IPS DF 4.7 (cell line): ENCODE measurements around the gene ETV5.

Experiments
- DNase-seq: peaks from one replicate; pipeline ENCODE4 v3.0.0-alpha.2; 2013; ENCODE audit warnings: low spot score; ENCODE audit errors: extremely low read depth

Gene ETV5

GRCh38 chr3:186096290-186096689, 12.6 kb downstream of the ETV5 start:
- no peak for DNase-seq

- DNase-seq: no peak
Measured at GRCh38 chr3:186095561-186096081, 13.3 kb downstream of the ETV5 start.

GRCh38 chr3:186094696-186095425, 14.0 kb downstream of the ETV5 start:
- no peak for DNase-seq

GRCh38 chr3:186094271-186094670, 14.6 kb downstream of the ETV5 start:
- DNase-seq: no peak

GRCh38 chr3:186093271-186093900, 15.5 kb downstream of the ETV5 start:
- DNase-seq: no peak

- no peak for DNase-seq
Measured at GRCh38 chr3:186092360-186093070, 16.4 kb downstream of the ETV5 start.

GRCh38 chr3:186090901-186091300, 18.0 kb downstream of the ETV5 start:
- DNase-seq: no peak

- no peak for DNase-seq
Measured at GRCh38 chr3:186088335-186088734, 20.6 kb downstream of the ETV5 start.

GRCh38 chr3:186084264-186084663, 24.6 kb downstream of the ETV5 start:
- DNase-seq: no peak

- no peak for DNase-seq
Measured at GRCh38 chr3:186083746-186084145, 25.1 kb downstream of the ETV5 start.

- DNase-seq: no peak
Measured at GRCh38 chr3:186082150-186082549, 26.7 kb downstream of the ETV5 start.

- no peak for DNase-seq
Measured at GRCh38 chr3:186081678-186082077, 27.2 kb downstream of the ETV5 start.

- DNase-seq: no peak
Measured at GRCh38 chr3:186080849-186081438, 27.9 kb downstream of the ETV5 start.

GRCh38 chr3:186079925-186080324, 29.0 kb downstream of the ETV5 start:
- DNase-seq: peak; percentile 22

- DNase-seq: no peak
Measured at GRCh38 chr3:186077466-186077865, 31.4 kb downstream of the ETV5 start.

- DNase-seq: no peak
Measured at GRCh38 chr3:186075931-186076567, 32.8 kb downstream of the ETV5 start.

- no peak for DNase-seq
Measured at GRCh38 chr3:186075489-186075888, 33.4 kb downstream of the ETV5 start.

- DNase-seq: no peak
Measured at GRCh38 chr3:186073641-186074040, 35.2 kb downstream of the ETV5 start.

GRCh38 chr3:186070996-186071395, 37.9 kb downstream of the ETV5 start:
- DNase-seq: no peak

- no peak for DNase-seq
Measured at GRCh38 chr3:186070550-186070949, 38.3 kb downstream of the ETV5 start.

- no peak for DNase-seq
Measured at GRCh38 chr3:186070133-186070532, 38.8 kb downstream of the ETV5 start.
